SK-N-MC (cell line): ENCODE results near the gene EDA.

Source experiments
- EZH2 ChIP-seq: fragments of 200-600 bp; sonication (generic); IDR thresholded peaks from one replicate; pipeline ENCODE4 v1.6.1; 2017; ENCODE audit warnings: antibody characterized with exemption
- POLR2AphosphoS5 ChIP-seq: IDR thresholded peaks from 2 replicates; pipeline ENCODE4 v1.6.1; 2012; ENCODE audit warnings: mild to moderate bottlenecking, low read depth, low read length, borderline replicate concordance

- TF ChIP-seq POLR2AphosphoS5 (no peak), EZH2 (no peak)
Observed at GRCh38 chrX:70079870-70080269, 464.0 kb downstream of the EDA start.
